ENCODE measurements around the gene PLEKHM2. TPM values are rescaled to one million over a fixed set of nuclear protein-coding genes. Genes with fewer than 3 reads are reported as not detected.

PLEKHM2 gene
- total and polyA plus RNA-seq, 2 of the 4 experiments (the other 2 are of a cell fraction): 24.7 to 48.0 TPM

- dilution Hi-C loops (cut with HindIII; ENCODE audit: low sequenced_read_pairs, unreplicated experiment) (no loop called here), intact Hi-C loops (cut with micrococcal nuclease) (no loop called here), in situ Hi-C loops (cut with MboI; ENCODE audit: low sequenced_read_pairs) (no loop called here)
- no peak overlapping the region for H2AK9ac ChIP-seq (replicated peaks; ENCODE audit: low read depth, low read length, poor library complexity)
- H3K14ac ChIP-seq (replicated peaks; ENCODE audit: low read depth, low read length): no peak overlapping the region
- DNase-seq (no peak), ATAC-seq (ENCODE audit: low read depth) (peak; percentile 27; the same call in 1 of the 2 replicates)
- no peak overlapping the region for H4K5ac ChIP-seq (ENCODE audit: low read depth, low read length)
- H3K27ac ChIP-seq (ENCODE audit: insufficient read depth, low read length): no peak overlapping the region
- 100% methylated on average over 4 of the region's 13 CpGs; no CpG with 5 or more reads in 1 of the 2 experiments for WGBS, 2 experiments (ENCODE audit: extremely low coverage in 2 of 2, insufficient read length in 1 of 2)
- no peak overlapping the region for H3K4me3 ChIP-seq (ENCODE audit: insufficient read depth, low read depth, low read length)
- H3K9me1 ChIP-seq (ENCODE audit: insufficient read depth, low read length): no peaks in the 10 kb centered on the region
- BruUV-seq (replicated peaks): no TSS peak
- no peak overlapping the region for H2BK120ac ChIP-seq (ENCODE audit: low read depth, low read length)
- H3K79me1 ChIP-seq (ENCODE audit: low read depth in 1 of 2, low read length in 2 of 2): peaks cover 6 to 15% of the 10 kb centered on the region in 2 experiments; a peak in 2 of 4 replicates
- peaks cover 75% of the 10 kb centered on the region for H3K36me3 ChIP-seq (ENCODE audit: control insufficient read depth, insufficient read depth, low read length)
- no peak overlapping the region for H4K8ac ChIP-seq (ENCODE audit: low read depth in 2 of 2, low read length in 2 of 2)
- ChIA-PET CTCF (interaction anchor here (0.6 kb wide), 2 partner anchors 111 to 143 kb away, joined by 3 read pairs; no protein-coding TSS in a partner anchor), POLR2A (ENCODE audit: unreplicated experiment) (no interaction called here)
- H3K9ac ChIP-seq (ENCODE audit: low read depth, low read length): no peak overlapping the region
- no peak overlapping the region for H2AK5ac ChIP-seq (ENCODE audit: low read depth, low read length)
- H3K27me3 ChIP-seq (ENCODE audit: control insufficient read depth, insufficient read depth, low read length): no peaks in the 10 kb centered on the region
- no peaks in the 10 kb centered on the region for H3K9me3 ChIP-seq (ENCODE audit: control insufficient read depth, insufficient read depth, low read length)
- no peaks in the 10 kb centered on the region for H3K4me1 ChIP-seq (ENCODE audit: control insufficient read depth, insufficient read depth, low read length)
- no peak overlapping the region for H2BK20ac ChIP-seq (ENCODE audit: low read depth, low read length)
- H3K18ac ChIP-seq (ENCODE audit: low read depth, low read length): no peak overlapping the region
- H3K56ac ChIP-seq (ENCODE audit: extremely low read depth, insufficient read depth, low read length): no peak overlapping the region
- H2BK5ac ChIP-seq (ENCODE audit: low read depth, low read length, poor library complexity, severe bottlenecking): no peak overlapping the region
- 0 out of 2 replicates have a peak, but pooled peaks cover 5% of the 10 kb centered on the region for H4K20me1 ChIP-seq (ENCODE audit: insufficient read depth, low read length)
- H3K23ac ChIP-seq (ENCODE audit: low read depth, low read length): no peak overlapping the region
- no peak overlapping the region for H4K91ac ChIP-seq (ENCODE audit: insufficient read depth, low read depth, low read length)
- no peak overlapping the region for H2AFZ ChIP-seq (replicated peaks; ENCODE audit: low read length, poor library complexity)
- H2BK15ac ChIP-seq (ENCODE audit: low read depth, low read length): no peak overlapping the region
- H3K4me2 ChIP-seq (ENCODE audit: low read depth, low read length): no peak overlapping the region
- TF ChIP-seq RAD21 (IDR thresholded peaks at IDR 0.05; ENCODE audit: low read length) (no peak), MAFK (IDR thresholded peaks at IDR 0.05; ENCODE audit: low read depth, low read length) (no peak), RCOR1 (IDR thresholded peaks at IDR 0.05; ENCODE audit: insufficient replicate concordance, low read length) (no peak), BHLHE40 (IDR thresholded peaks at IDR 0.05; ENCODE audit: low read depth, low read length) (no peak), MXI1 (IDR thresholded peaks at IDR 0.05; ENCODE audit: borderline replicate concordance, low read depth, low read length) (no peak), MAZ (IDR thresholded peaks at IDR 0.05; ENCODE audit: borderline replicate concordance, low read depth, low read length) (no peak), CHD1 (IDR thresholded peaks at IDR 0.05; ENCODE audit: low read depth, low read length) (no peak), CTCF (conservative IDR thresholded peaks at IDR 0.05; ENCODE audit: low read depth, low read length) (no peak), NFE2L2 (IDR thresholded peaks at IDR 0.05; ENCODE audit: low read depth, low read length) (no peak), CEBPB (IDR thresholded peaks at IDR 0.05; ENCODE audit: low read depth, low read length) (no peak), RFX5 (IDR thresholded peaks at IDR 0.05; ENCODE audit: low read depth, low read length) (no peak), POLR2A (IDR thresholded peaks at IDR 0.05; ENCODE audit: low read depth, low read length) (no peak), ELK1 (IDR thresholded peaks at IDR 0.05; ENCODE audit: borderline replicate concordance, low read depth, low read length) (no peak), SMC3 (IDR thresholded peaks at IDR 0.05; ENCODE audit: low read depth, low read length) (no peak), FOS (IDR thresholded peaks at IDR 0.05; ENCODE audit: low read depth, low read length) (no peak)
- no peak overlapping the region for H3K4ac ChIP-seq (ENCODE audit: low read depth, low read length)
These were observed 38.9 kb downstream of the PLEKHM2 start for GRCh38 chr1:15722836-15723532.

Measured in IMR-90 (cell line).